PC-9 (cell line): ENCODE data around the gene FAM174C. TPM values are rescaled to one million over a fixed set of nuclear protein-coding genes. Genes with fewer than 3 reads are reported as not detected.

ENCODE experiments used
- BruUV-seq: library from RNA; stranded (reverse); fragments of 400-500 nt; replicated peaks from 2 replicates; lab custom pipeline; 2021; lab: Mats Ljungman, UMichigan
- CTCF ChIA-PET: fragments of 300-600 bp; sonication (Branson Sonifier 250); formaldehyde crosslinking; loops from one replicate; lab custom pipeline; 2022; ENCODE audit warnings: antibody characterized with exemption; lab: Charles Lee
- POLR2A ChIA-PET: fragments of 300-600 bp; sonication (Branson Sonifier 250); formaldehyde crosslinking; loops from one replicate; lab custom pipeline; 2022; ENCODE audit warnings: antibody characterized with exemption; ENCODE audit not compliant: unreplicated experiment; lab: Charles Lee
- DNase-seq, 2 experiments: peaks; one replicate each; pipeline versions ENCODE4 v3.0.0 to v3.0.0-alpha.2; 2015 to 2022; ENCODE audit warnings: mixed read lengths in 1 of 2
- H2AFZ ChIP-seq: fragments of 200-600 bp; sonication (generic); 2 replicates; pipeline ENCODE4 v1.8.1; 2017; ENCODE audit warnings: antibody characterized with exemption
- H3F3A ChIP-seq: fragments of 200-600 bp; sonication (generic); 2 replicates; pipeline ENCODE4 v1.8.1; 2017; ENCODE audit warnings: antibody characterized with exemption, mild to moderate bottlenecking, low read depth; ENCODE audit not compliant: insufficient read depth
- H3K27ac ChIP-seq: fragments of 200-600 bp; sonication (generic); 2 replicates; pipeline ENCODE4 v1.6.1; 2016; ENCODE audit warnings: mixed run types
- H3K27me3 ChIP-seq: fragments of 200-600 bp; sonication (generic); 2 replicates; pipeline ENCODE4 v1.6.1; 2016; ENCODE audit warnings: low read depth, mixed run types; ENCODE audit not compliant: insufficient read depth
- H3K36me3 ChIP-seq: fragments of 200-600 bp; sonication (generic); 2 replicates; pipeline ENCODE4 v1.6.1; 2016; ENCODE audit warnings: low read depth, mixed run types
- H3K4me1 ChIP-seq: fragments of 200-600 bp; sonication (generic); replicated peaks from 2 replicates; pipeline ENCODE4 v1.6.1; 2016; ENCODE audit warnings: mixed run types; ENCODE audit not compliant: insufficient read depth
- H3K4me2 ChIP-seq: fragments of 200-600 bp; sonication (generic); 2 replicates; pipeline ENCODE4 v1.6.1; 2017; ENCODE audit warnings: mixed run types
- H3K4me3 ChIP-seq: fragments of 200-600 bp; sonication (generic); 2 replicates; pipeline ENCODE4 v1.6.1; 2016; ENCODE audit warnings: mixed run types
- H3K79me2 ChIP-seq: fragments of 200-600 bp; sonication (generic); 2 replicates; pipeline ENCODE4 v1.6.1; 2017; ENCODE audit warnings: low read depth, mixed run types
- H3K9me2 ChIP-seq: fragments of 200-600 bp; sonication (generic); 2 replicates; pipeline ENCODE4 v1.8.1; 2017; ENCODE audit warnings: mild to moderate bottlenecking; ENCODE audit not compliant: insufficient read depth
- H3K9me3 ChIP-seq: fragments of 200-600 bp; sonication (generic); 2 replicates; pipeline ENCODE4 v1.8.1; 2016; ENCODE audit warnings: low read depth; ENCODE audit not compliant: insufficient read depth
- H4K20me1 ChIP-seq: fragments of 200-600 bp; sonication (generic); 2 replicates; pipeline ENCODE4 v1.8.1; 2017; ENCODE audit not compliant: insufficient read depth
- EZH2 ChIP-seq: fragments of 200-600 bp; sonication (generic); IDR thresholded peaks from 2 replicates; pipeline ENCODE4 v1.8.0; 2017; ENCODE audit warnings: antibody characterized with exemption, low read depth
- intact Hi-C: fragments of 100-400 bp; cut with micrococcal nuclease; formaldehyde crosslinking; loops from one replicate; pipeline ENCODE4 v1.10.0; 2022; ENCODE audit not compliant: unreplicated experiment
- total RNA-seq: library from RNA; stranded (reverse); gene quantifications from 2 replicates; pipeline ENCODE4 v1.2.3, GENCODE V29; 2021
- TF ChIP-seq, protein P1 (sequence below): fragments of 200-600 bp; sonication (generic); conservative IDR thresholded peaks from 2 replicates; pipeline ENCODE4 v1.6.1; 2017; ENCODE audit warnings: mixed run types, antibody characterized with exemption, mild to moderate bottlenecking, moderate library complexity

FAM174C gene
- total RNA-seq, 1 experiment from 2014 or later: 51.8 TPM

GRCh38 chr19:1283207-1283916 lies 8.0 kb downstream of the FAM174C start:
- Histone ChIP-seq H3K4me3 (no peak overlapping the region), H3K9me3 (no peaks in the 10 kb centered on the region), H3F3A (peaks cover 14% of the 10 kb centered on the region; the same call in 1 of the 2 replicates), H3K4me2 (no peak overlapping the region), H3K36me3 (no peaks in the 10 kb centered on the region), H3K4me1 (no peaks in the 10 kb centered on the region), H4K20me1 (peaks cover 5% of the 10 kb centered on the region), H3K9me2 (no peaks in the 10 kb centered on the region), H2AFZ (no peak overlapping the region), H3K79me2 (no peaks in the 10 kb centered on the region), H3K27ac (no peak overlapping the region), H3K27me3 (0 out of 2 replicates have a peak, but pooled peaks cover 19% of the 10 kb centered on the region)
- no peak for DNase-seq
- CTCF ChIA-PET: no interaction called here
- intact Hi-C loops: no loop called here
- POLR2A ChIA-PET: no interaction called here
- BruUV-seq: no TSS peak
- TF ChIP-seq EZH2: no peak

- Histone ChIP-seq H3F3A (peaks cover 14% of the 10 kb centered on the region; the same call in 1 of the 2 replicates), H3K36me3 (no peaks in the 10 kb centered on the region), H3K9me3 (no peaks in the 10 kb centered on the region), H3K27me3 (0 out of 2 replicates have a peak, but pooled peaks cover 19% of the 10 kb centered on the region), H3K4me2 (no peak overlapping the region), H3K4me3 (no peak overlapping the region), H3K9me2 (no peaks in the 10 kb centered on the region), H4K20me1 (peaks cover 5% of the 10 kb centered on the region), H3K27ac (no peak overlapping the region), H3K79me2 (no peaks in the 10 kb centered on the region), H2AFZ (no peak overlapping the region), H3K4me1 (no peaks in the 10 kb centered on the region)
- intact Hi-C loops: no loop called here
- TF ChIP-seq, protein P1, sequence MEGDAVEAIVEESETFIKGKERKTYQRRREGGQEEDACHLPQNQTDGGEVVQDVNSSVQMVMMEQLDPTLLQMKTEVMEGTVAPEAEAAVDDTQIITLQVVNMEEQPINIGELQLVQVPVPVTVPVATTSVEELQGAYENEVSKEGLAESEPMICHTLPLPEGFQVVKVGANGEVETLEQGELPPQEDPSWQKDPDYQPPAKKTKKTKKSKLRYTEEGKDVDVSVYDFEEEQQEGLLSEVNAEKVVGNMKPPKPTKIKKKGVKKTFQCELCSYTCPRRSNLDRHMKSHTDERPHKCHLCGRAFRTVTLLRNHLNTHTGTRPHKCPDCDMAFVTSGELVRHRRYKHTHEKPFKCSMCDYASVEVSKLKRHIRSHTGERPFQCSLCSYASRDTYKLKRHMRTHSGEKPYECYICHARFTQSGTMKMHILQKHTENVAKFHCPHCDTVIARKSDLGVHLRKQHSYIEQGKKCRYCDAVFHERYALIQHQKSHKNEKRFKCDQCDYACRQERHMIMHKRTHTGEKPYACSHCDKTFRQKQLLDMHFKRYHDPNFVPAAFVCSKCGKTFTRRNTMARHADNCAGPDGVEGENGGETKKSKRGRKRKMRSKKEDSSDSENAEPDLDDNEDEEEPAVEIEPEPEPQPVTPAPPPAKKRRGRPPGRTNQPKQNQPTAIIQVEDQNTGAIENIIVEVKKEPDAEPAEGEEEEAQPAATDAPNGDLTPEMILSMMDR: no peak
- TF ChIP-seq EZH2: no peak
- POLR2A ChIA-PET: no interaction called here
- CTCF ChIA-PET: no interaction called here
- DNase-seq: no peak
- no TSS peak for BruUV-seq
Observed at GRCh38 chr19:1283917-1284292, 8.6 kb downstream of the FAM174C start.

DNA sequence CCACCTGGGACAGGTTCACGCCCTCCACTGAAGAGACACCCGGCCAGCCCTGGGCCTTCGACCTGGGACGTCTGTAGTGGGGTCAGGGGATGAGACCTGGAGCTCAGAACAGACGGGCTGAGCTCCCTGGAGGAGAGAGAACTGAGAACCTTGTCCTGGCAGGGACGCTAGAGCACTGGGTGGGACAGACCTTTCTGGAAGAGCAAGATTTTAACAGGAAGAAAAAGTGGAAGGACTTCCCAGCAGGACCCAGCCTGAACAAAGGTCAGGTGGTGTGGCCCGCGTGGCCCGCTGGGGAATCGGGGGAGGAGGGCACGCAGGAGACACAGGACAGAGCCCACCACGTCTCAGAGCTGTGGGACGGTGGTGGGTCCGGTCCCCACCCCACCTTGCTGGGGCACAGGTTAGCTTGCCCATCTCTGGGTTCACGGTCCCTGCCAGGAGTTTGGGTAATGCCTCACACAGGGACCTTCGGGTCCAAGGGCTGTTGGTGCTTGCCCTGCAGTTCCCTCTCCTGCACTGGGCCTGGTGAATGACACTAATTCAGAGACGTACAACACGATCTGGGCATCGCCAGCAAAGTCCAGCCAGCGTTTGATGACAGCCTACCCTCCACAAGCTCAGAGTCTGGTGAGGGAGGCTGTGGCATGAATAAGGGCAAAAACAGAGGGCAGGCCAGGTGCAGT lies 9.1 kb downstream of the FAM174C start:
- Histone ChIP-seq H3K4me3 (no peak overlapping the region), H3F3A (peaks cover 14% of the 10 kb centered on the region; the same call in 1 of the 2 replicates), H3K9me3 (no peaks in the 10 kb centered on the region), H2AFZ (no peak overlapping the region), H4K20me1 (peaks cover 5% of the 10 kb centered on the region), H3K36me3 (no peaks in the 10 kb centered on the region), H3K79me2 (no peaks in the 10 kb centered on the region), H3K27me3 (0 out of 2 replicates have a peak, but pooled peaks cover 19% of the 10 kb centered on the region), H3K4me2 (no peak overlapping the region), H3K4me1 (no peaks in the 10 kb centered on the region), H3K27ac (no peak overlapping the region), H3K9me2 (no peaks in the 10 kb centered on the region)
- intact Hi-C loops: no loop called here
- ChIA-PET POLR2A (no interaction called here), CTCF (no interaction called here)
- no peak for DNase-seq
- no peak for TF ChIP-seq EZH2
- TF ChIP-seq, protein P1: no peak
- no TSS peak for BruUV-seq
